PC-3 (cell line): ENCODE measurements around the gene DNAL4. TPM values are rescaled to one million over a fixed set of nuclear protein-coding genes. Genes with fewer than 3 reads are reported as not detected.

ENCODE experiments used
- ATAC-seq: fragments of 200-7000 bp; cut with Tn5 transposase; 2 replicates; pipeline ENCODE4 v1.9.1; 2020; ENCODE audit warnings: mild to moderate bottlenecking, moderate library complexity
- BruUV-seq: library from RNA; stranded (reverse); fragments of 400-500 nt; replicated peaks from 2 replicates; lab custom pipeline; 2021; lab: Mats Ljungman, UMichigan
- CTCF ChIA-PET: fragments of 300-600 bp; sonication (Branson Sonifier 250); formaldehyde crosslinking; loops from one replicate; lab custom pipeline; 2022; ENCODE audit warnings: antibody characterized with exemption; lab: Charles Lee
- POLR2A ChIA-PET: fragments of 300-600 bp; sonication (Branson Sonifier 250); formaldehyde crosslinking; loops from one replicate; lab custom pipeline; 2022; ENCODE audit warnings: antibody characterized with exemption; ENCODE audit not compliant: unreplicated experiment; lab: Charles Lee
- DNase-seq: peaks from one replicate; pipeline ENCODE4 v3.0.0-alpha.2; 2015
- H2AFZ ChIP-seq: fragments of 300-600 bp; sonication (generic); 2 replicates; pipeline ENCODE4 v1.6.0; 2016; ENCODE audit warnings: antibody characterized with exemption, low read length
- H3F3A ChIP-seq: fragments of 300-600 bp; sonication (generic); one replicate; pipeline ENCODE4 v1.6.0; 2017; ENCODE audit warnings: antibody characterized with exemption, low read length, control low read depth, mild to moderate bottlenecking; ENCODE audit not compliant: unreplicated experiment
- H3K27ac ChIP-seq: fragments of 300-600 bp; sonication (generic); 2 replicates; pipeline ENCODE4 v1.5.1; 2016; ENCODE audit warnings: mild to moderate bottlenecking, low read length
- H3K27me3 ChIP-seq: fragments of 300-600 bp; sonication (generic); 2 replicates; pipeline ENCODE4 v1.6.1; 2016; ENCODE audit warnings: low read length, mixed read lengths
- H3K36me3 ChIP-seq: fragments of 300-600 bp; sonication (generic); 2 replicates; pipeline ENCODE4 v1.6.1; 2016; ENCODE audit warnings: low read depth, mixed run types, low read length, mixed read lengths
- H3K4me1 ChIP-seq: fragments of 300-600 bp; sonication (generic); 2 replicates; pipeline ENCODE4 v1.5.1; 2016; ENCODE audit warnings: low read length; ENCODE audit not compliant: insufficient read depth
- H3K4me2 ChIP-seq: fragments of 300-600 bp; sonication (generic); 2 replicates; pipeline ENCODE4 v1.6.0; 2016; ENCODE audit warnings: low read length
- H3K4me3 ChIP-seq: fragments of 300-600 bp; sonication (generic); 2 replicates; pipeline ENCODE4 v1.5.1; 2016; ENCODE audit warnings: mild to moderate bottlenecking, low read length, mixed read lengths
- H3K79me2 ChIP-seq: fragments of 300-600 bp; sonication (generic); 2 replicates; pipeline ENCODE4 v1.6.1; 2017; ENCODE audit warnings: low read length, mixed read lengths
- H3K9ac ChIP-seq: fragments of 300-600 bp; sonication (generic); 2 replicates; pipeline ENCODE4 v1.6.0; 2016; ENCODE audit warnings: mild to moderate bottlenecking, low read length
- H3K9me2 ChIP-seq: fragments of 300-600 bp; sonication (generic); replicated peaks from 2 replicates; pipeline ENCODE4 v1.6.1; 2016; ENCODE audit warnings: mixed run types, low read length, mixed read lengths
- H3K9me3 ChIP-seq: fragments of 300-600 bp; sonication (generic); 2 replicates; pipeline ENCODE4 v1.6.1; 2016; ENCODE audit warnings: low read length, mixed read lengths
- H4K20me1 ChIP-seq: fragments of 300-600 bp; sonication (generic); 2 replicates; pipeline ENCODE4 v1.6.1; 2016; ENCODE audit warnings: low read length, mixed read lengths
- CTCF ChIP-seq: fragments of 300-600 bp; sonication (generic); conservative IDR thresholded peaks from 2 replicates; pipeline ENCODE4 v1.5.1; 2017; ENCODE audit warnings: antibody characterized with exemption, low read depth, mild to moderate bottlenecking, low read length
- EZH2 ChIP-seq: fragments of 300-600 bp; sonication (generic); IDR thresholded peaks from one replicate; pipeline ENCODE4 v1.6.1; 2017; ENCODE audit warnings: antibody characterized with exemption, mild to moderate bottlenecking, low read length; ENCODE audit not compliant: unreplicated experiment
- EZH2phosphoT487 ChIP-seq: fragments of 300-600 bp; sonication (generic); IDR thresholded peaks from 2 replicates; pipeline ENCODE4 v1.6.1; 2018; ENCODE audit warnings: mild to moderate bottlenecking, antibody characterized with exemption, low read length, borderline replicate concordance
- intact Hi-C: fragments of 100-400 bp; cut with micrococcal nuclease; formaldehyde crosslinking; loops from 2 replicates; pipeline ENCODE4 v1.9.0; 2023
- total RNA-seq: library from RNA; depleted of rRNA; stranded (reverse); fragments of >200 nt; gene quantifications from 2 replicates; pipeline ENCODE4 v1.2.3, GENCODE V29; 2014

Gene DNAL4
- total RNA-seq, 1 experiment from 2014 or later, result 22.5 TPM

DNA sequence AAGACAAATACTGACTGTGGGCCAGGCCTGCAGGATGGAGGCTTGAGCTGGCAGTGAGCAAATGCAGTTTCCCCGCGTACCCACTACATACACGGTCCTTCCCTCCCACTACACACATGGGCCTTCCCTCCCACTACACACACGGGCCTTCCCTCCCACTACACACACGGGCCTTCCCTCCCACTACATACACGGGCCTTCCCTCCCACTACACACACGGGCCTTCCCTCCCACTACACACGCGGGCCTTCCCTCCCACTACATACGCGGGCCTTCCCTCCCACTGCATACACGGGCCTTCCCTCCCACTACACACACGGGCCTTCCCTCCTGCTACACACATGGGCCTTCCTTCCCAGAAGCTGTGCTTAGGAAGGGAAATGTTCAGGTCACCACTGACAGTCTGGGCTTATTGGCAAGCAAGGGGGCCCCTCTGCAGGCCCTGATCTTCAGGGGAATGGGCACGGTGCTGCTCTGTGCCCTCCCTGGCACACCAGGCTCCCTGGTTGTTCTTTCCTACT is 10.8 kb downstream of the DNAL4 start:
- H3K9ac ChIP-seq, result no peak overlapping the region
- CTCF ChIA-PET, result no interaction called here
- no TSS peak for BruUV-seq

GRCh38 chr22:38782402-38783094 is 11.4 kb downstream of the DNAL4 start:
- Histone ChIP-seq H3K27me3 (no peaks in the 10 kb centered on the region), H3K9me3 (no peaks in the 10 kb centered on the region), H3K9ac (no peak overlapping the region), H3K4me1 (no peaks in the 10 kb centered on the region), H3K27ac (no peak overlapping the region), H3K79me2 (no peaks in the 10 kb centered on the region), H3K4me2 (no peak overlapping the region), H3F3A (no peaks in the 10 kb centered on the region), H4K20me1 (no peaks in the 10 kb centered on the region), H3K4me3 (no peak overlapping the region), H3K36me3 (no peaks in the 10 kb centered on the region), H2AFZ (no peak overlapping the region), H3K9me2 (no peaks in the 10 kb centered on the region)
- TF ChIP-seq CTCF (no peak), EZH2phosphoT487 (no peak)
- no TSS peak for BruUV-seq
- intact Hi-C loops, result no loop called here
- ChIA-PET POLR2A (no interaction called here), CTCF (no interaction called here)
- ATAC-seq, result no peak
- no peak for DNase-seq

More for the DNA sequence above, 10.8 kb downstream of the DNAL4 start:
- POLR2A ChIA-PET, result no interaction called here
- H3F3A ChIP-seq, result no peaks in the 10 kb centered on the region
- no peaks in the 10 kb centered on the region for H3K79me2 ChIP-seq
- H2AFZ ChIP-seq, result no peak overlapping the region
- ATAC-seq, result no peak
- no peak for DNase-seq
- no peak overlapping the region for H3K27ac ChIP-seq
- no peaks in the 10 kb centered on the region for H4K20me1 ChIP-seq
- TF ChIP-seq EZH2phosphoT487 (no peak), CTCF (no peak), EZH2 (no peak)
- no peaks in the 10 kb centered on the region for H3K4me1 ChIP-seq
- no peaks in the 10 kb centered on the region for H3K9me3 ChIP-seq
- H3K36me3 ChIP-seq, result no peaks in the 10 kb centered on the region
- intact Hi-C loops, result no loop called here
- H3K4me3 ChIP-seq, result no peak overlapping the region
- no peak overlapping the region for H3K4me2 ChIP-seq
- no peaks in the 10 kb centered on the region for H3K9me2 ChIP-seq
- no peaks in the 10 kb centered on the region for H3K27me3 ChIP-seq

- Histone ChIP-seq H3K27me3 (no peaks in the 10 kb centered on the region), H3K9me2 (no peaks in the 10 kb centered on the region), H3K9me3 (no peaks in the 10 kb centered on the region), H3K4me3 (no peak overlapping the region), H3K27ac (no peak overlapping the region), H3F3A (no peaks in the 10 kb centered on the region), H3K4me2 (no peak overlapping the region), H4K20me1 (no peaks in the 10 kb centered on the region), H3K9ac (no peak overlapping the region), H3K36me3 (no peaks in the 10 kb centered on the region), H2AFZ (no peak overlapping the region), H3K4me1 (no peaks in the 10 kb centered on the region), H3K79me2 (no peaks in the 10 kb centered on the region)
- ChIA-PET POLR2A (no interaction called here), CTCF (no interaction called here)
- ATAC-seq (no peak), DNase-seq (no peak)
- no TSS peak for BruUV-seq
- TF ChIP-seq EZH2phosphoT487 (no peak), CTCF (no peak)
- intact Hi-C loops, result no loop called here
These were observed 12.9 kb downstream of the DNAL4 start for GRCh38 chr22:38781033-38781432.
